Nephron progenitor cell (in vitro differentiated cells): ENCODE measurements around the gene STX1B.

Experiments
- DNase-seq: peaks from one replicate; pipeline ENCODE4 v3.0.0; 2021
- H3K27ac Mint-ChIP-seq: 2 replicates; pipeline ENCODE4 v1.8.0; 2021; ENCODE audit warnings: mild to moderate bottlenecking, moderate library complexity, mixed read lengths
- H3K27me3 Mint-ChIP-seq: 2 replicates; pipeline ENCODE4 v1.8.0; 2021; ENCODE audit warnings: mild to moderate bottlenecking, low read depth, mixed read lengths; ENCODE audit not compliant: poor library complexity
- H3K36me3 Mint-ChIP-seq: 2 replicates; pipeline ENCODE4 v1.8.0; 2021; ENCODE audit warnings: low read depth, mixed read lengths
- H3K4me1 Mint-ChIP-seq: 2 replicates; pipeline ENCODE4 v1.8.0; 2021; ENCODE audit warnings: mixed read lengths
- H3K4me3 Mint-ChIP-seq: 2 replicates; pipeline ENCODE4 v1.8.0; 2021; ENCODE audit warnings: mild to moderate bottlenecking, moderate library complexity, mixed read lengths
- H3K9me3 Mint-ChIP-seq: 2 replicates; pipeline ENCODE4 v1.8.0; 2021; ENCODE audit warnings: mild to moderate bottlenecking, moderate library complexity, mixed read lengths
- CTCF ChIP-seq: fragments of 200-600 bp; sonication (generic); IDR thresholded peaks from 2 replicates; pipeline ENCODE4 v1.5.0; 2021; ENCODE audit warnings: antibody characterized with exemption

Gene STX1B

GRCh38 chr16:31032736-31033708, 22.6 kb upstream of the STX1B start, which contains the start of gene STX4:
STX4 (plus strand) TSS chr16:31033558; CDS start chr16:31033806, 248 bp downstream.
- Mint-ChIP-seq H3K4me3 (peak within 1 kb of the TSS; percentile 93), H3K27me3 (peaks cover 5% of the 10 kb centered on the region), H3K9me3 (no peaks in the 10 kb centered on the region), H3K27ac (peak within 1 kb of the TSS; percentile 71), H3K4me1 (peaks cover 19% of the 10 kb centered on the region), H3K36me3 (no peaks in the 10 kb centered on the region)
- DNase-seq: peak; percentile 98
- TF ChIP-seq CTCF: no peak

- DNase-seq: no peak
- Mint-ChIP-seq H3K4me1 (peaks cover 19% of the 10 kb centered on the region), H3K9me3 (no peaks in the 10 kb centered on the region), H3K4me3 (no peak overlapping the region), H3K27ac (no peak overlapping the region), H3K36me3 (no peaks in the 10 kb centered on the region), H3K27me3 (peaks cover 5% of the 10 kb centered on the region)
- no peak for TF ChIP-seq CTCF
These were observed 20.8 kb upstream of the STX1B start for GRCh38 chr16:31031276-31031675.

GRCh38 chr16:31029272-31029671, 18.8 kb upstream of the STX1B start:
- no peaks in the 10 kb centered on the region for H3K36me3 Mint-ChIP-seq

GRCh38 chr16:31025339-31025738, 14.9 kb upstream of the STX1B start:
- no peak for TF ChIP-seq CTCF
- peaks cover 8% of the 10 kb centered on the region for H3K4me1 Mint-ChIP-seq
- no peaks in the 10 kb centered on the region for H3K9me3 Mint-ChIP-seq
- H3K4me3 Mint-ChIP-seq: no peak overlapping the region
- no peak overlapping the region for H3K27ac Mint-ChIP-seq
- peaks cover 13% of the 10 kb centered on the region for H3K27me3 Mint-ChIP-seq
- DNase-seq: no peak
- no peaks in the 10 kb centered on the region for H3K36me3 Mint-ChIP-seq

More at GRCh38 chr16:31029272-31029671, 18.8 kb upstream of the STX1B start:
- TF ChIP-seq CTCF: no peak
- no peak overlapping the region for H3K4me3 Mint-ChIP-seq
- peaks cover 25% of the 10 kb centered on the region for H3K4me1 Mint-ChIP-seq
- H3K27me3 Mint-ChIP-seq: peaks cover 14% of the 10 kb centered on the region
- no peaks in the 10 kb centered on the region for H3K9me3 Mint-ChIP-seq
- no peak overlapping the region for H3K27ac Mint-ChIP-seq
- no peak for DNase-seq

GRCh38 chr16:31023627-31024226, 13.3 kb upstream of the STX1B start:
- H3K4me3 Mint-ChIP-seq: no peak overlapping the region
- no peaks in the 10 kb centered on the region for H3K9me3 Mint-ChIP-seq
- H3K27me3 Mint-ChIP-seq: peaks cover 17% of the 10 kb centered on the region
- no peaks in the 10 kb centered on the region for H3K36me3 Mint-ChIP-seq
- no peak overlapping the region for H3K27ac Mint-ChIP-seq
- no peak for TF ChIP-seq CTCF
- H3K4me1 Mint-ChIP-seq: peaks cover 8% of the 10 kb centered on the region
- no peak for DNase-seq
